ENCODE data around the gene FMNL2.

The FMNL2 gene

GRCh38 chr2:152532241-152532640 lies 197.3 kb downstream of the FMNL2 start:
- DNase-seq = no peak

- DNase-seq = no peak
These were observed 199.6 kb downstream of the FMNL2 start for GRCh38 chr2:152534460-152535135.

GRCh38 chr2:152537081-152537651 lies 202.2 kb downstream of the FMNL2 start:
- peak; percentile 38 for DNase-seq

- no peak for DNase-seq
These were observed 204.4 kb downstream of the FMNL2 start for GRCh38 chr2:152539424-152539823.

- no peak for DNase-seq
These were observed 206.7 kb downstream of the FMNL2 start for GRCh38 chr2:152541712-152542111.

GRCh38 chr2:152542337-152542994 lies 207.5 kb downstream of the FMNL2 start:
- no peak for DNase-seq

- peak; percentile 62 for DNase-seq
These were observed 208.1 kb downstream of the FMNL2 start for GRCh38 chr2:152542995-152543481.

GRCh38 chr2:152543717-152544116 lies 208.7 kb downstream of the FMNL2 start:
- no peak for DNase-seq

- no peak for DNase-seq
These were observed 209.7 kb downstream of the FMNL2 start for GRCh38 chr2:152544638-152545037.

- no peak for DNase-seq
These were observed 211.4 kb downstream of the FMNL2 start for GRCh38 chr2:152546230-152546837.

GRCh38 chr2:152548111-152548875 lies 213.3 kb downstream of the FMNL2 start:
- DNase-seq = no peak

GRCh38 chr2:152548996-152549395 lies 214.0 kb downstream of the FMNL2 start:
- no peak for DNase-seq

GRCh38 chr2:152549423-152549822 lies 214.4 kb downstream of the FMNL2 start:
- DNase-seq = no peak

- DNase-seq = no peak
These were observed 215.4 kb downstream of the FMNL2 start for GRCh38 chr2:152550386-152550785.

GRCh38 chr2:152552888-152553287 lies 217.9 kb downstream of the FMNL2 start:
- no peak for DNase-seq

GRCh38 chr2:152553518-152553917 lies 218.5 kb downstream of the FMNL2 start:
- no peak for DNase-seq

GRCh38 chr2:152555048-152555447 lies 220.1 kb downstream of the FMNL2 start:
- DNase-seq = no peak

- DNase-seq = no peak
These were observed 221.5 kb downstream of the FMNL2 start for GRCh38 chr2:152556506-152556905.

- no peak for DNase-seq
These were observed 222.4 kb downstream of the FMNL2 start for GRCh38 chr2:152557273-152557888.

- DNase-seq = peak; percentile 83
These were observed 223.4 kb downstream of the FMNL2 start for GRCh38 chr2:152558158-152558984.

GRCh38 chr2:152559008-152559407 lies 224.0 kb downstream of the FMNL2 start:
- DNase-seq = no peak

GRCh38 chr2:152560166-152560565 lies 225.2 kb downstream of the FMNL2 start:
- no peak for DNase-seq

All from femur (tissue), 1 donor.